Astrocyte of the cerebellum (primary cell): ENCODE data around the gene PRPF8.
A peak's percentile ranks its signal among the peaks of the same experiment; 100 is the strongest.

Experiments
- DNase-seq: peaks from one replicate; pipeline ENCODE4 v3.0.0-alpha.2; 2011; ENCODE audit warnings: low read depth
- H3K4me3 ChIP-seq: 2 replicates; pipeline ENCODE4 v1.5.1; 2011; ENCODE audit warnings: mild to moderate bottlenecking, low read depth, low read length, moderate library complexity
- in situ Hi-C: cut with HindIII; loops from 2 replicates; pipeline ENCODE4 v1.10.0; 2017; ENCODE audit warnings: low sequenced_read_pairs
- TF ChIP-seq, protein P1 (sequence below): IDR thresholded peaks from 2 replicates; pipeline ENCODE4 v1.5.1; 2012; ENCODE audit warnings: low read length, low read depth, moderate library complexity, mild to moderate bottlenecking; ENCODE audit errors: missing control alignments

The PRPF8 gene

DNA sequence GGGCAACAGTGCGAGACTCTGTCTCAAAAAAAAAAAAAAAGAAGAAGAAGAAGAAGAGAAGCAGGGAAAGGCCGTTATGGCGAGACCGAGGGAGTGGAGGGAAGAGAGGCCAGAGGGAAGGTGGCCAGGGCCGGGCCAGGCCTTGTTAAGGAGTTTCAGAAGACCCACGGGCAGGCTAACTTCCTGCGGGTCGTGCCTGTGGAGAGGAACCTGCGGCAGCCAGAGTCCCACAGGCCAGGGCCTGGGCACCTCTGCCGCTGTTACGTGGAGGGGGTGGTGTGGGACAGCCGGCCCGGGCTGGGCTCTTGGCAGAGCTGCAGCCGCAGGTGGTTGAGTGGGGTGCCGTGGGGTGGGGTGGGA lies 45.3 kb upstream of the PRPF8 start:
- H3K4me3 ChIP-seq = no peak overlapping the region
- in situ Hi-C loops = no loop called here
- no peak for DNase-seq
- TF ChIP-seq, protein P1, sequence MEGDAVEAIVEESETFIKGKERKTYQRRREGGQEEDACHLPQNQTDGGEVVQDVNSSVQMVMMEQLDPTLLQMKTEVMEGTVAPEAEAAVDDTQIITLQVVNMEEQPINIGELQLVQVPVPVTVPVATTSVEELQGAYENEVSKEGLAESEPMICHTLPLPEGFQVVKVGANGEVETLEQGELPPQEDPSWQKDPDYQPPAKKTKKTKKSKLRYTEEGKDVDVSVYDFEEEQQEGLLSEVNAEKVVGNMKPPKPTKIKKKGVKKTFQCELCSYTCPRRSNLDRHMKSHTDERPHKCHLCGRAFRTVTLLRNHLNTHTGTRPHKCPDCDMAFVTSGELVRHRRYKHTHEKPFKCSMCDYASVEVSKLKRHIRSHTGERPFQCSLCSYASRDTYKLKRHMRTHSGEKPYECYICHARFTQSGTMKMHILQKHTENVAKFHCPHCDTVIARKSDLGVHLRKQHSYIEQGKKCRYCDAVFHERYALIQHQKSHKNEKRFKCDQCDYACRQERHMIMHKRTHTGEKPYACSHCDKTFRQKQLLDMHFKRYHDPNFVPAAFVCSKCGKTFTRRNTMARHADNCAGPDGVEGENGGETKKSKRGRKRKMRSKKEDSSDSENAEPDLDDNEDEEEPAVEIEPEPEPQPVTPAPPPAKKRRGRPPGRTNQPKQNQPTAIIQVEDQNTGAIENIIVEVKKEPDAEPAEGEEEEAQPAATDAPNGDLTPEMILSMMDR = no peak

DNA sequence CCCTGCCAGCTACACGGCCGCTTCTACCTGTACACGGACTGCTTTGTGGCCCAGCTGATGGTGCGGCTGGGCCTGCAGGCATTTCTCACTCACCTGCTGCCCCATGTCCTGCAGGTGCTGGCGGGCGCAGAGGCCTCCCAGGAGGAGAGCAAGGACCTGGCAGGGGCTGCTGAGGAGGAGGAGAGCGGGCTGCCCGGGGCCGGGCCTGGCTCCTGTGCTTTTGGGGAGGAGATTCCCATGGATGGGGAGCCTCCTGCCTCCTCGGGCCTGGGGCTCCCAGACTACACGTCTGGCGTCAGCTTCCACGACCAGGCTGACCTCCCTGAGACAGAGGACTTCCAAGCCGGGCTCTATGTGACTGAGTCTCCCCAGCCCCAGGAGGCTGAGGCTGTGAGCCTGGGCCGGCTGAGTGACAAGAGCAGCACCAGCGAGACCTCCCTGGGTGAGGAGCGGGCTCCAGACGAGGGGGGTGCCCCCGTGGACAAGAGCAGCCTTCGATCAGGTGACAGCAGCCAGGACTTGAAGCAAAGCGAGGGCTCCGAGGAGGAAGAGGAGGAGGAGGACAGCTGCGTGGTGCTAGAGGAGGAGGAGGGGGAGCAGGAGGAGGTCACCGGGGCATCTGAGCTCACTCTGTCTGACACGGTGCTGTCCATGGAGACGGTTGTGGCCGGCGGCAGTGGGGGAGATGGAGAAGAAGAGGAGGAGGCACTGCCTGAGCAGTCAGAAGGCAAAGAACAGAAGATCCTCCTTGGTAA lies 43.4 kb upstream of the PRPF8 start:
- TF ChIP-seq, protein P1 = no peak
- in situ Hi-C loops = no loop called here
- H3K4me3 ChIP-seq = no peak overlapping the region
- DNase-seq = no peak

DNA sequence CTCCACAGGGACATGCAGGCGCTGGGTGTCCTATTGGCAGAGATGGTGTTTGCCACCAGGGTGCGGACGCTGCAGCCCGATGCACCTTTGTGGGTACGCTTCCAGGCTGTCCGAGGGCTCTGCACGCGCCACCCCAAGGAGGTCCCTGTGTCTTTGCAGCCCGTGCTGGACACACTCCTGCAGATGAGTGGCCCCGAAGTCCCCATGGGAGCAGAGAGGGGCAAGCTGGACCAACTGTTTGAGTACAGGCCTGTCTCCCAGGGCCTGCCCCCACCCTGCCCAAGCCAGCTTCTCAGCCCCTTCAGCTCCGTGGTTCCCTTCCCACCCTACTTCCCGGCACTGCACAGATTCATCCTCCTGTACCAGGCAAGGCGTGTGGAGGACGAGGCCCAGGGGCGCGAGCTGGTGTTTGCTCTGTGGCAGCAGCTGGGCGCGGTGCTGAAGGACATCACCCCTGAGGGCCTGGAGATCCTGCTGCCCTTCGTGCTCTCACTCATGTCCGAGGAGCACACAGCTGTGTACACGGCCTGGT lies 42.7 kb upstream of the PRPF8 start:
- DNase-seq = no peak
- TF ChIP-seq, protein P1 = no peak
- no peak overlapping the region for H3K4me3 ChIP-seq
- in situ Hi-C loops = no loop called here

DNA sequence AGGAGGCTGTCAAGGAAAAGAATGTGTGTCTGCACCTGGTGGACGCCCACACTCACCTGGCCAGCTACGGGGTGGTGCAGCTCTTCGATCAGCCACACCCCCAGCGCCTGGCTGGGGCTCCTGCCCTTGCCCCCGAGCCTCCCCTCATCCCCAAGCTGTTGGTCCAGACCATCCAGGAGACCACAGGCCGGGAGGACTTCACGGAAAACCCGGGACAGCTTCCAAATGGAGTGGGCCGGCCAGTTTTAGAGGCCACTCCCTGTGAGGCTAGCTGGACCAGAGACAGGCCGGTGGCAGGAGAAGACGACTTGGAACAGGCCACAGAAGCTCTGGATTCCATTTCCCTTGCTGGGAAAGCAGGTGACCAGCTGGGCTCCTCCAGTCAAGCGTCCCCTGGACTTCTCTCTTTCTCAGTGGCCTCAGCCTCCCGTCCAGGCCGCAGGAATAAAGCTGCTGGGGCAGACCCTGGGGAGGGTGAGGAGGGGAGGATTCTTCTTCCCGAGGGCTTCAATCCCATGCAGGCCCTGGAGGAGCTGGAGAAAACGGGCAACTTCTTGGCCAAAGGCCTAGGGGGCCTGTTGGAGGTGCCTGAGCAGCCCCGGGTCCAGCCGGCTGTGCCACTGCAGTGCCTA lies 42.1 kb upstream of the PRPF8 start:
- no peak overlapping the region for H3K4me3 ChIP-seq
- DNase-seq = no peak
- TF ChIP-seq, protein P1 = no peak
- in situ Hi-C loops = no loop called here

DNA sequence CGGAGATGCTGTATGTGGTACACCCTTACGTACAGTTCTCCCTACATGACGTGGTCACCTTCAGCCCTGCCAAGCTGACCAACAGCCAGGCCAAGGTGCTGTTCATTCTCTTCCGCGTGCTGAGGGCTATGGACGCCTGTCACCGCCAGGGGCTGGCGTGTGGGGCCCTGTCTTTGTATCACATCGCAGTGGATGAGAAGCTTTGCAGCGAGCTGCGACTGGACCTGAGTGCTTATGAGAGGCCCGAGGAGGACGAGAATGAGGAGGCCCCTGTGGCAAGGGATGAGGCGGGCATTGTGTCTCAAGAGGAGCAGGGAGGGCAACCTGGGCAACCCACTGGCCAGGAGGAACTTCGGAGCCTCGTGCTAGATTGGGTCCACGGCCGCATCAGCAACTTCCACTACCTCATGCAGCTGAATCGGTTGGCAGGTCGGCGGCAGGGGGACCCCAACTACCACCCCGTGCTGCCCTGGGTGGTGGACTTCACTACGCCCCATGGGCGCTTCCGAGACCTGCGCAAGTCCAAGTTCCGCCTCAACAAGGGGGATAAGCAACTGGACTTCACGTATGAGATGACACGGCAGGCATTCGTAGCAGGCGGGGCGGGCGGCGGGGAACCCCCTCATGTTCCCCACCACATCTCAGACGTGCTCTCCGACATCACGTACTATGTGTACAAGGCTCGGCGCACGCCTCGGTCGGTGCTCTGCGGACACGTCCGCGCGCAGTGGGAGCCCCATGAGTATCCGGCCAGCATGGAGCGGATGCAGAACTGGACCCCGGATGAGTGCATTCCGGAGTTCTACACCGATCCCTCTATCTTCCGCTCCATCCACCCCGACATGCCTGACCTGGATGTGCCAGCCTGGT lies 41.2 kb upstream of the PRPF8 start:
- in situ Hi-C loops = no loop called here
- TF ChIP-seq, protein P1 = no peak
- H3K4me3 ChIP-seq = peak overlapping the region; percentile 57
- no peak for DNase-seq
